SK-N-SH treated with all-trans-retinoic acid at 6 μM for 48 hours (cell line): ENCODE data around the gene SLC30A4.

Experiments used
- ATAC-seq: fragments of 200-7000 bp; cut with Tn5 transposase; 3 replicates; pipeline ENCODE4 v1.9.1; 2020; ENCODE audit warnings: mild to moderate bottlenecking, moderate library complexity
- ARNTL ChIP-seq: fragments of 450-650 bp; formaldehyde crosslinking; IDR thresholded peaks from 2 replicates; pipeline ENCODE4 v1.5.0; 2020; ENCODE audit warnings: low read depth, mild to moderate bottlenecking, moderate library complexity, borderline replicate concordance
- BACH2 ChIP-seq: fragments of 250-450 bp; sonication (Bioruptor Pico); IDR thresholded peaks from 2 replicates; pipeline ENCODE4 v1.9.0; 2021; ENCODE audit warnings: mild to moderate bottlenecking, borderline replicate concordance
- CSDC2 ChIP-seq: fragments of 250-450 bp; sonication (Bioruptor Pico); IDR thresholded peaks from 2 replicates; pipeline ENCODE4 v1.5.0; 2020; ENCODE audit warnings: mild to moderate bottlenecking, moderate library complexity
- ESRRG ChIP-seq: fragments of 250-450 bp; sonication (Bioruptor Pico); IDR thresholded peaks from 2 replicates; pipeline ENCODE4 v1.6.1; 2021; ENCODE audit warnings: mild to moderate bottlenecking
- GLIS3 ChIP-seq: fragments of 250-450 bp; sonication (Bioruptor Pico); IDR thresholded peaks from 2 replicates; pipeline ENCODE4 v1.5.0; 2020; ENCODE audit warnings: mild to moderate bottlenecking, moderate library complexity
- ISL1 ChIP-seq: fragments of 250-450 bp; sonication (Bioruptor Pico); IDR thresholded peaks from 2 replicates; pipeline ENCODE4 v2.1.2; 2022; ENCODE audit warnings: mild to moderate bottlenecking, moderate library complexity
- OSR1 ChIP-seq: fragments of 250-450 bp; sonication (Bioruptor Pico); IDR thresholded peaks from 2 replicates; pipeline ENCODE4 v1.8.0; 2022; ENCODE audit warnings: moderate library complexity, mild to moderate bottlenecking, inconsistent platforms
- PPARA ChIP-seq: fragments of 250-450 bp; sonication (Bioruptor Pico); IDR thresholded peaks from 2 replicates; pipeline ENCODE4 v1.5.0; 2020; ENCODE audit warnings: mild to moderate bottlenecking, borderline replicate concordance
- RARB ChIP-seq: fragments of 250-450 bp; sonication (Bioruptor Pico); IDR thresholded peaks from 2 replicates; pipeline ENCODE4 v1.8.0; 2021; ENCODE audit warnings: mild to moderate bottlenecking, moderate library complexity
- SNAI2 ChIP-seq: fragments of 250-450 bp; sonication (Bioruptor Pico); IDR thresholded peaks from 2 replicates; pipeline ENCODE4 v1.5.0; 2020; ENCODE audit warnings: mild to moderate bottlenecking, moderate library complexity
- TCF4 ChIP-seq: fragments of 250-450 bp; sonication (Bioruptor Pico); IDR thresholded peaks from 2 replicates; pipeline ENCODE4 v1.8.0; 2021; ENCODE audit warnings: mild to moderate bottlenecking, moderate library complexity, borderline replicate concordance
- TOX ChIP-seq: fragments of 250-450 bp; sonication (Bioruptor Pico); IDR thresholded peaks from 2 replicates; pipeline ENCODE4 v1.8.0; 2021; ENCODE audit warnings: mild to moderate bottlenecking, moderate library complexity, borderline replicate concordance
- ZC3H10 ChIP-seq: fragments of 250-450 bp; sonication (Bioruptor Pico); IDR thresholded peaks from 2 replicates; pipeline ENCODE4 v1.5.1; 2021; ENCODE audit warnings: mild to moderate bottlenecking, moderate library complexity
- ZFP3 ChIP-seq: fragments of 250-450 bp; sonication (Bioruptor Pico); IDR thresholded peaks from 2 replicates; pipeline ENCODE4 v1.5.0; 2020; ENCODE audit warnings: mild to moderate bottlenecking, moderate library complexity
- ZFP30 ChIP-seq: fragments of 450-650 bp; formaldehyde crosslinking; IDR thresholded peaks from 2 replicates; pipeline ENCODE4 v1.5.0; 2022; ENCODE audit warnings: mild to moderate bottlenecking, moderate library complexity
- ZNF565 ChIP-seq: fragments of 450-650 bp; formaldehyde crosslinking; conservative IDR thresholded peaks from 2 replicates; pipeline ENCODE4 v1.5.0; 2020; ENCODE audit warnings: low read depth, mild to moderate bottlenecking, moderate library complexity
- ZNF70 ChIP-seq: fragments of 450-650 bp; formaldehyde crosslinking; IDR thresholded peaks from 2 replicates; pipeline ENCODE4 v1.5.0; 2020; ENCODE audit warnings: mild to moderate bottlenecking, moderate library complexity
- ZNF8 ChIP-seq: fragments of 450-650 bp; formaldehyde crosslinking; IDR thresholded peaks from 2 replicates; pipeline ENCODE4 v1.5.0; 2020; ENCODE audit warnings: mild to moderate bottlenecking, moderate library complexity
- TF ChIP-seq, protein P1 (sequence below): fragments of 250-450 bp; sonication (Bioruptor Pico); IDR thresholded peaks from 2 replicates; pipeline ENCODE4 v1.8.0; 2021; ENCODE audit warnings: low read depth, mild to moderate bottlenecking, moderate library complexity, borderline replicate concordance
- TF ChIP-seq, protein P2 (sequence below): fragments of 250-450 bp; sonication (Bioruptor Pico); IDR thresholded peaks from 2 replicates; pipeline ENCODE4 v1.5.1; 2020; ENCODE audit warnings: low read depth, mild to moderate bottlenecking, moderate library complexity
- TF ChIP-seq, protein P3 (sequence below): fragments of 250-450 bp; sonication (Bioruptor Pico); IDR thresholded peaks from 2 replicates; pipeline ENCODE4 v1.5.0; 2020; ENCODE audit warnings: mild to moderate bottlenecking, moderate library complexity
- TF ChIP-seq, protein P4 (sequence below): fragments of 250-450 bp; sonication (Bioruptor Pico); IDR thresholded peaks from 2 replicates; pipeline ENCODE4 v1.5.1; 2021; ENCODE audit warnings: mild to moderate bottlenecking, moderate library complexity

Gene SLC30A4

DNA sequence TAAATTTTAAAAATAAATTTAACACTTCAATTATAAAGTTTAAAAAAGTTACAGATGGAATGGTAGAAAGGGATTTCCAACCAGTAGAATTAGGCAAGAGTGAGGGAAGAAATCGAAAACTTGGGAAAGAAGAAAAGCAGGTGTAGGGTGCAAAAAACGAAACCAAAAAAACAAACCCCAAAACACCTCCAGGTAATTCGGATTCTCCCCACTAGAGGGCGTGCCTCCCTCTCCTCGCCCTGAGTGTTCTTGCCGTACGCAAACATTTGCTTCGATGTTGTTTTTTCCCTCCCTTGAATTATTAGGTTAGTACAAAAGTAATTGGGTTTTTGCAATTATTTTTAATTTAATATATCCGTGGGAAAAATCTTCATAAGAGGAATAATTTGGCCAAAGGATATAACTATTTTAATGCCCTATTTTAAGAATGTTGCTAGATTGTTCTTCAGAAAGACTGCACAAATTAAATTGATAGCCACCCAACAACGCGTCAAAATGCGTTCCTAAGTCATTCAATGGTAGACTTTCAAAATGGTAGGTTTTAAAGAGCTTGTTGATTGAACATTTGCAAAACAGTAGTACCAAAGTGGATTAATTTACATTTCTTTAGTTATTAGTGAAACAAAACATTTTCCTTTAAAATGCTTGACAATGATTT is 63.7 kb downstream of the SLC30A4 start:
- ATAC-seq, result no peak
- TF ChIP-seq, protein P1, sequence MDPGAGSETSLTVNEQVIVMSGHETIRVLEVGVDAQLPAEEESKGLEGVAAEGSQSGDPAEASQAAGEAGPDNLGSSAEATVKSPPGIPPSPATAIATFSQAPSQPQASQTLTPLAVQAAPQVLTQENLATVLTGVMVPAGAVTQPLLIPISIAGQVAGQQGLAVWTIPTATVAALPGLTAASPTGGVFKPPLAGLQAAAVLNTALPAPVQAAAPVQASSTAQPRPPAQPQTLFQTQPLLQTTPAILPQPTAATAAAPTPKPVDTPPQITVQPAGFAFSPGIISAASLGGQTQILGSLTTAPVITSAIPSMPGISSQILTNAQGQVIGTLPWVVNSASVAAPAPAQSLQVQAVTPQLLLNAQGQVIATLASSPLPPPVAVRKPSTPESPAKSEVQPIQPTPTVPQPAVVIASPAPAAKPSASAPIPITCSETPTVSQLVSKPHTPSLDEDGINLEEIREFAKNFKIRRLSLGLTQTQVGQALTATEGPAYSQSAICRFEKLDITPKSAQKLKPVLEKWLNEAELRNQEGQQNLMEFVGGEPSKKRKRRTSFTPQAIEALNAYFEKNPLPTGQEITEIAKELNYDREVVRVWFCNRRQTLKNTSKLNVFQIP (CRISPR knock-in tag), result no peak
- TF ChIP-seq ZFP30 (CRISPR knock-in tag), result no peak
- no peak for TF ChIP-seq TCF4
- TF ChIP-seq ZNF70 (CRISPR knock-in tag), result no peak
- TF ChIP-seq ZC3H10, result no peak
- TF ChIP-seq SNAI2 (CRISPR knock-in tag), result no peak
- TF ChIP-seq ISL1 (CRISPR knock-in tag), result no peak
- TF ChIP-seq ARNTL (CRISPR knock-in tag), result no peak
- no peak for TF ChIP-seq BACH2 (CRISPR knock-in tag)
- TF ChIP-seq TOX, result no peak
- TF ChIP-seq, protein P2, sequence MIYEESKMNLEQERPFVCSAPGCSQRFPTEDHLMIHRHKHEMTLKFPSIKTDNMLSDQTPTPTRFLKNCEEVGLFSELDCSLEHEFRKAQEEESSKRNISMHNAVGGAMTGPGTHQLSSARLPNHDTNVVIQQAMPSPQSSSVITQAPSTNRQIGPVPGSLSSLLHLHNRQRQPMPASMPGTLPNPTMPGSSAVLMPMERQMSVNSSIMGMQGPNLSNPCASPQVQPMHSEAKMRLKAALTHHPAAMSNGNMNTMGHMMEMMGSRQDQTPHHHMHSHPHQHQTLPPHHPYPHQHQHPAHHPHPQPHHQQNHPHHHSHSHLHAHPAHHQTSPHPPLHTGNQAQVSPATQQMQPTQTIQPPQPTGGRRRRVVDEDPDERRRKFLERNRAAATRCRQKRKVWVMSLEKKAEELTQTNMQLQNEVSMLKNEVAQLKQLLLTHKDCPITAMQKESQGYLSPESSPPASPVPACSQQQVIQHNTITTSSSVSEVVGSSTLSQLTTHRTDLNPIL (CRISPR knock-in tag), result no peak
- TF ChIP-seq CSDC2 (CRISPR knock-in tag), result no peak
- TF ChIP-seq ESRRG, result no peak
- no peak for TF ChIP-seq OSR1
- no peak for TF ChIP-seq ZNF565 (CRISPR knock-in tag)
- no peak for TF ChIP-seq ZFP3 (CRISPR knock-in tag)

DNA sequence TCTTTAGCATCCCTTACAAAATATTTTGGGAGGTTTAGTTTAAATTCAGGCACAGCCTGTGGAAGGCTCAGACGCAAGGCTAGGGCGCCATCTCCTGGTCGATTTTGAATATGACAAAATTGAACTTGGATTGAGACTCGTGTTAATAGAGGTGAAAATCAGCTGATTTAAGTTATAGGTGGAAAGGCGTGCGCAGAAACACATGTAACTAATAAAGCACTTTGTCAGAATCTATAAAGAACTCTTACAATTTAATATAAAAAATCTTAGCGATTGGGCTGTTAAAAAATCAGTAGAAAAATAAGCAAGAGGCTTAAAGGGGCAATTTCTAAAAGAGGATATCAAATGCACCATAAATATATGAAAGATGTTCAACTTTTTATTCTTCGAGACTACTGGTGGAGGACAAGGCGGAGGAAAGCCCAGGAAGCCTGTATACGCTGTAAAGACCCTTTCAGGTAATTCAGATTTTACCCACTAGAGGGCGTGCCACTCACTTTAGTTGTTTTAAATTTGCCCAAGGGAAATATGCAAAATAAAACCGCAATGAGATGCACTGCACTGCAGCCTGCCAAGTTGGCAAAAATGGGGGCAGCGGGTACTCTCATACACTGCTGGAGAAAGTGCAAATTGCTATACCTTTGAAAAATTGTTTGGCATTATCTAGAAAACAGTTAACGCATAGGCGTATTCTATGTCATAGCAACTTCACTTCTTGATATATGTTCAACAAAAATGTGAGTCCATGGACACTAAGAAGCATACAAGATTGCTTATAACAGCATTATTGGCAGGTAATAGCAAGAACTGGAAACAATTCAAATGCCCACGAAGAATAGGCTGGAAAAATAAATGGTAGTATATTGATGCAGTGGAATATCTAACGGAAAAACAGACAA is 64.7 kb downstream of the SLC30A4 start:
- peak; percentile 67 for ATAC-seq
- TF ChIP-seq, protein P1 (CRISPR knock-in tag), result no peak
- TF ChIP-seq ARNTL (CRISPR knock-in tag) (no peak), TCF4 (no peak)

DNA sequence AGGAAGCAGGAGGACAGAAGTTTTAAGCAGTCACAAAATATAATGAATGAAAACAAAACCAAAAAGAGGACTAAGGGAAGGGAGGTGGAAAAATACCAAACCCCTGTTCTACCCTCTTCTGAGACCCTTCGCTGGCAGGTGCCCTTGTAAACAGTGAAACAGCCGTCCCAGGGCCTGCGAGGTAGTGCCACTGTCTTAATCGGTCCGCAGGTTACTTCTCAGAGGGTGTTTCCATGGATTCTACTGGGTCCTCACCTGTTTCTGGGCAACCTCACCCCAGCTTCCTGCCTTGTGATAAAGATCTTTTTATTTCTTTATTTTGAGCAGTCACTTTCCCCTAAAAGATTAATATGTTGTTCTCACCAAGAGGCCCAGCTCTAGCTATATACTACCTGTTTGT is 65.3 kb downstream of the SLC30A4 start:
- no peak for ATAC-seq
- TF ChIP-seq ZNF8 (CRISPR knock-in tag) (no peak), OSR1 (no peak), GLIS3 (CRISPR knock-in tag) (no peak), TCF4 (no peak), ZNF565 (CRISPR knock-in tag) (no peak), SNAI2 (CRISPR knock-in tag) (no peak), ZFP3 (CRISPR knock-in tag) (no peak), BACH2 (CRISPR knock-in tag) (no peak), ARNTL (CRISPR knock-in tag) (no peak), ZC3H10 (no peak), ZNF70 (CRISPR knock-in tag) (no peak), TOX (no peak), RARB (CRISPR knock-in tag) (no peak), ZFP30 (CRISPR knock-in tag) (no peak), PPARA (CRISPR knock-in tag) (no peak), ISL1 (CRISPR knock-in tag) (no peak)
- TF ChIP-seq, protein P3, sequence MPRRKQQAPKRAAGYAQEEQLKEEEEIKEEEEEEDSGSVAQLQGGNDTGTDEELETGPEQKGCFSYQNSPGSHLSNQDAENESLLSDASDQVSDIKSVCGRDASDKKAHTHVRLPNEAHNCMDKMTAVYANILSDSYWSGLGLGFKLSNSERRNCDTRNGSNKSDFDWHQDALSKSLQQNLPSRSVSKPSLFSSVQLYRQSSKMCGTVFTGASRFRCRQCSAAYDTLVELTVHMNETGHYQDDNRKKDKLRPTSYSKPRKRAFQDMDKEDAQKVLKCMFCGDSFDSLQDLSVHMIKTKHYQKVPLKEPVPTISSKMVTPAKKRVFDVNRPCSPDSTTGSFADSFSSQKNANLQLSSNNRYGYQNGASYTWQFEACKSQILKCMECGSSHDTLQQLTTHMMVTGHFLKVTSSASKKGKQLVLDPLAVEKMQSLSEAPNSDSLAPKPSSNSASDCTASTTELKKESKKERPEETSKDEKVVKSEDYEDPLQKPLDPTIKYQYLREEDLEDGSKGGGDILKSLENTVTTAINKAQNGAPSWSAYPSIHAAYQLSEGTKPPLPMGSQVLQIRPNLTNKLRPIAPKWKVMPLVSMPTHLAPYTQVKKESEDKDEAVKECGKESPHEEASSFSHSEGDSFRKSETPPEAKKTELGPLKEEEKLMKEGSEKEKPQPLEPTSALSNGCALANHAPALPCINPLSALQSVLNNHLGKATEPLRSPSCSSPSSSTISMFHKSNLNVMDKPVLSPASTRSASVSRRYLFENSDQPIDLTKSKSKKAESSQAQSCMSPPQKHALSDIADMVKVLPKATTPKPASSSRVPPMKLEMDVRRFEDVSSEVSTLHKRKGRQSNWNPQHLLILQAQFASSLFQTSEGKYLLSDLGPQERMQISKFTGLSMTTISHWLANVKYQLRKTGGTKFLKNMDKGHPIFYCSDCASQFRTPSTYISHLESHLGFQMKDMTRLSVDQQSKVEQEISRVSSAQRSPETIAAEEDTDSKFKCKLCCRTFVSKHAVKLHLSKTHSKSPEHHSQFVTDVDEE, result no peak
- TF ChIP-seq, protein P4, sequence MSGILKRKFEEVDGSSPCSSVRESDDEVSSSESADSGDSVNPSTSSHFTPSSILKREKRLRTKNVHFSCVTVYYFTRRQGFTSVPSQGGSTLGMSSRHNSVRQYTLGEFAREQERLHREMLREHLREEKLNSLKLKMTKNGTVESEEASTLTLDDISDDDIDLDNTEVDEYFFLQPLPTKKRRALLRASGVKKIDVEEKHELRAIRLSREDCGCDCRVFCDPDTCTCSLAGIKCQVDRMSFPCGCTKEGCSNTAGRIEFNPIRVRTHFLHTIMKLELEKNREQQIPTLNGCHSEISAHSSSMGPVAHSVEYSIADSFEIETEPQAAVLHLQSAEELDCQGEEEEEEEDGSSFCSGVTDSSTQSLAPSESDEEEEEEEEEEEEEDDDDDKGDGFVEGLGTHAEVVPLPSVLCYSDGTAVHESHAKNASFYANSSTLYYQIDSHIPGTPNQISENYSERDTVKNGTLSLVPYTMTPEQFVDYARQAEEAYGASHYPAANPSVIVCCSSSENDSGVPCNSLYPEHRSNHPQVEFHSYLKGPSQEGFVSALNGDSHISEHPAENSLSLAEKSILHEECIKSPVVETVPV (CRISPR knock-in tag), result no peak
- TF ChIP-seq, protein P1 (CRISPR knock-in tag), result no peak
